Endothelial cell of umbilical vein (primary cell): ENCODE measurements around the gene TSHZ3. TPM values are rescaled to one million over a fixed set of nuclear protein-coding genes. Genes with fewer than 3 reads are reported as not detected.

ENCODE experiments used
- BruUV-seq: library from RNA; stranded (reverse); fragments of 400-500 nt; replicated peaks from 2 replicates; lab custom pipeline; 2021; lab: Mats Ljungman, UMichigan
- CTCF ChIA-PET: fragments of 300-600, 350-600 bp; sonication (Branson Sonifier 250); formaldehyde crosslinking; loops from one replicate; lab custom pipeline; 2021; ENCODE audit warnings: antibody characterized with exemption, inconsistent platforms; lab: Charles Lee
- POLR2A ChIA-PET: fragments of 300-600, 350-600 bp; sonication (Branson Sonifier 250); formaldehyde crosslinking; loops from one replicate; lab custom pipeline; 2021; ENCODE audit warnings: antibody characterized with exemption, inconsistent platforms; lab: Charles Lee
- DNase-seq: peaks from one replicate; pipeline ENCODE4 v3.0.0-alpha.2; 2011; ENCODE audit warnings: low read depth, low spot score
- FAIRE-seq: peaks from 2 replicates; lab custom pipeline; 2011; peaks lifted over from hg19 to GRCh38; lab: Jason Lieb, UNC
- H2AFZ ChIP-seq: 2 replicates; pipeline ENCODE4 v1.6.0; 2012; ENCODE audit warnings: low read depth, low read length, control low read depth, inconsistent platforms
- H3K27ac ChIP-seq: 2 replicates; pipeline ENCODE4 v1.5.1; 2011; ENCODE audit warnings: low read depth, mild to moderate bottlenecking, control low read depth, low read length, moderate library complexity; ENCODE audit not compliant: insufficient read depth
- H3K27me3 ChIP-seq, 2 experiments: 2 replicates each; pipeline versions ENCODE4 v1.6.0 to v1.6.1; 2011; ENCODE audit warnings: low read length in 2 of 2, mixed read lengths in 1 of 2; ENCODE audit not compliant: control insufficient read depth in 2 of 2, insufficient read depth in 2 of 2
- H3K36me3 ChIP-seq, 2 experiments: 2 replicates in 1 of 2; 3 replicates in 1 of 2; pipeline ENCODE4 v1.5.1; 2011; ENCODE audit warnings: low read length in 2 of 2, mild to moderate bottlenecking in 1 of 2, moderate library complexity in 1 of 2; ENCODE audit not compliant: control insufficient read depth in 2 of 2, insufficient read depth in 2 of 2; ENCODE audit errors: extremely low read depth in 1 of 2
- H3K4me1 ChIP-seq: 3 replicates; pipeline ENCODE4 v1.5.1; 2011; ENCODE audit warnings: mild to moderate bottlenecking, low read length; ENCODE audit not compliant: control insufficient read depth, insufficient read depth; ENCODE audit errors: extremely low read depth
- H3K4me2 ChIP-seq: 2 replicates; pipeline ENCODE4 v1.6.1; 2011; ENCODE audit warnings: low read length, control low read depth, mixed read lengths; ENCODE audit not compliant: insufficient read depth
- H3K4me3 ChIP-seq, 3 experiments: fragments of 200-600 bp in 1 of 3; sonication (generic), shearing (Covaris generic) in 1 of 3; replicated peaks in 1 of 3; 2 replicates each; pipeline ENCODE4 v1.5.1; 2011 to 2016; ENCODE audit warnings: control low read depth in 3 of 3, low read length in 3 of 3, mild to moderate bottlenecking in 2 of 3, inconsistent platforms in 1 of 3, low read depth in 1 of 3, moderate library complexity in 1 of 3; ENCODE audit not compliant: insufficient read depth in 1 of 3
- H3K79me2 ChIP-seq: 2 replicates; pipeline ENCODE4 v1.6.0; 2012; ENCODE audit warnings: low read length, inconsistent platforms; ENCODE audit not compliant: control insufficient read depth, insufficient read depth
- H3K9ac ChIP-seq: replicated peaks from 2 replicates; pipeline ENCODE3; 2011; ENCODE audit warnings: low read length, control low read depth; ENCODE audit not compliant: insufficient read depth; ENCODE audit errors: extremely low read depth
- H3K9me1 ChIP-seq: replicated peaks from 3 replicates; pipeline ENCODE4 v1.6.0; 2011; ENCODE audit warnings: mild to moderate bottlenecking, low read length; ENCODE audit not compliant: control insufficient read depth, insufficient read depth; ENCODE audit errors: extremely low read depth
- H3K9me3 ChIP-seq: replicated peaks from 2 replicates; pipeline ENCODE4 v1.5.1; 2012; ENCODE audit warnings: low read length, inconsistent platforms; ENCODE audit not compliant: control insufficient read depth, insufficient read depth
- H4K20me1 ChIP-seq: replicated peaks from 2 replicates; pipeline ENCODE3; 2011; ENCODE audit warnings: mild to moderate bottlenecking, low read length; ENCODE audit not compliant: control insufficient read depth, insufficient read depth; ENCODE audit errors: extremely low read depth
- EZH2 ChIP-seq: IDR thresholded peaks from 2 replicates; pipeline ENCODE4 v1.6.1; 2012; ENCODE audit warnings: borderline replicate concordance, low read depth, mild to moderate bottlenecking, moderate library complexity, low read length, inconsistent platforms; ENCODE audit not compliant: severe bottlenecking
- FOS ChIP-seq: IDR thresholded peaks from 2 replicates; pipeline ENCODE4 v1.6.1; 2011; ENCODE audit warnings: mild to moderate bottlenecking, low read length, moderate library complexity, borderline replicate concordance; ENCODE audit not compliant: insufficient read depth
- GATA2 ChIP-seq: IDR thresholded peaks from 2 replicates; pipeline ENCODE4 v1.7.0; 2011; ENCODE audit warnings: low read depth, mild to moderate bottlenecking, moderate library complexity, mixed read lengths, low read length; ENCODE audit not compliant: insufficient read length, insufficient read depth
- JUN ChIP-seq: IDR thresholded peaks from 2 replicates; pipeline ENCODE4 v1.6.1; 2011; ENCODE audit warnings: borderline replicate concordance, low read depth; ENCODE audit not compliant: insufficient read length, insufficient read depth
- MAX ChIP-seq: IDR thresholded peaks from 2 replicates; pipeline ENCODE4 v1.6.1; 2011; ENCODE audit not compliant: insufficient read depth, insufficient read length
- MYC ChIP-seq: IDR thresholded peaks from one replicate; pipeline ENCODE4 v1.6.1; 2011; ENCODE audit warnings: mild to moderate bottlenecking, low read depth, low read length
- POLR2A ChIP-seq: IDR thresholded peaks from 2 replicates; pipeline ENCODE4 v1.6.1; 2012; ENCODE audit warnings: low read depth, mild to moderate bottlenecking, control low read depth, low read length
- POLR2AphosphoS5 ChIP-seq: IDR thresholded peaks from 2 replicates; pipeline ENCODE4 v1.6.1; 2012; ENCODE audit warnings: low read depth, mild to moderate bottlenecking, control low read depth, low read length, moderate library complexity; ENCODE audit not compliant: insufficient read depth
- dilution Hi-C: fragments of 300-500 bp; cut with MboI; formaldehyde crosslinking; loops from one replicate; pipeline ENCODE4 v1.15.0; 2019; ENCODE audit warnings: low sequenced_read_pairs; ENCODE audit not compliant: extremely low pct_ligation_motif_present
- intact Hi-C: fragments of 100-400 bp; cut with micrococcal nuclease; formaldehyde crosslinking; loops from one replicate; pipeline ENCODE4 v1.10.0; 2022
- polyA plus RNA-seq, 4 experiments: library from polyadenylated mRNA; depleted of rRNA in 3 of 4; stranded (reverse) in 3 of 4; unstranded in 1 of 4; fragments of >200 nt; gene quantifications; 2 replicates each; pipeline versions ENCODE4 v1.2.1 to v1.2.3, GENCODE V29; 2011 to 2012; ENCODE audit warnings: missing spikeins in 1 of 4
- total RNA-seq: library from RNA; stranded (reverse); gene quantifications from 2 replicates; pipeline ENCODE4 v1.2.3, GENCODE V29; 2021
- TF ChIP-seq, protein P1 (sequence below), 2 donors: IDR thresholded peaks; 1 replicate in 1 of 2; 2 replicates in 1 of 2; pipeline ENCODE4 v1.5.1; 2011; ENCODE audit warnings: low read length in 2 of 2, mild to moderate bottlenecking in 2 of 2, moderate library complexity in 2 of 2, control low read depth in 1 of 2, inconsistent platforms in 1 of 2, low read depth in 1 of 2; ENCODE audit not compliant: insufficient read depth in 1 of 2; ENCODE audit errors: extremely low read depth in 1 of 2

The TSHZ3 gene
- total and polyA plus RNA-seq, 2 donors (not counting 3 experiments of a cell fraction or from before 2014, with no cell fraction given): 1.2 to 6.2 TPM

GRCh38 chr19:31335716-31336115 lies 13.5 kb downstream of the TSHZ3 start:
- peaks cover 3% of the 10 kb centered on the region for H3K4me1 ChIP-seq
- BruUV-seq: no TSS peak
- DNase-seq (no peak), FAIRE-seq (no peak)
- CTCF ChIA-PET: no interaction called here
- no peaks in the 10 kb centered on the region for H3K36me3 ChIP-seq
- dilution Hi-C loops (no loop called here), intact Hi-C loops (no loop called here)
- H3K4me2 ChIP-seq: no peak overlapping the region
- no peak overlapping the region for H3K27ac ChIP-seq
- no peak overlapping the region for H2AFZ ChIP-seq
- no peaks in the 10 kb centered on the region for H3K9me1 ChIP-seq
- H3K79me2 ChIP-seq: no peaks in the 10 kb centered on the region
- POLR2A ChIA-PET: no interaction called here
- peaks cover 0 to 2% of the 10 kb centered on the region in 2 experiments for H3K27me3 ChIP-seq
- H3K4me3 ChIP-seq: no peak overlapping the region
- no peaks in the 10 kb centered on the region for H4K20me1 ChIP-seq
- H3K9me3 ChIP-seq: no peaks in the 10 kb centered on the region
- TF ChIP-seq MYC: no peak
- TF ChIP-seq FOS: no peak
- TF ChIP-seq, protein P1, sequence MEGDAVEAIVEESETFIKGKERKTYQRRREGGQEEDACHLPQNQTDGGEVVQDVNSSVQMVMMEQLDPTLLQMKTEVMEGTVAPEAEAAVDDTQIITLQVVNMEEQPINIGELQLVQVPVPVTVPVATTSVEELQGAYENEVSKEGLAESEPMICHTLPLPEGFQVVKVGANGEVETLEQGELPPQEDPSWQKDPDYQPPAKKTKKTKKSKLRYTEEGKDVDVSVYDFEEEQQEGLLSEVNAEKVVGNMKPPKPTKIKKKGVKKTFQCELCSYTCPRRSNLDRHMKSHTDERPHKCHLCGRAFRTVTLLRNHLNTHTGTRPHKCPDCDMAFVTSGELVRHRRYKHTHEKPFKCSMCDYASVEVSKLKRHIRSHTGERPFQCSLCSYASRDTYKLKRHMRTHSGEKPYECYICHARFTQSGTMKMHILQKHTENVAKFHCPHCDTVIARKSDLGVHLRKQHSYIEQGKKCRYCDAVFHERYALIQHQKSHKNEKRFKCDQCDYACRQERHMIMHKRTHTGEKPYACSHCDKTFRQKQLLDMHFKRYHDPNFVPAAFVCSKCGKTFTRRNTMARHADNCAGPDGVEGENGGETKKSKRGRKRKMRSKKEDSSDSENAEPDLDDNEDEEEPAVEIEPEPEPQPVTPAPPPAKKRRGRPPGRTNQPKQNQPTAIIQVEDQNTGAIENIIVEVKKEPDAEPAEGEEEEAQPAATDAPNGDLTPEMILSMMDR (IDR thresholded peaks at IDR 0.05; ENCODE audit: extremely low read depth in 1 of 2, insufficient read depth in 1 of 2, low read depth in 1 of 2, low read length in 2 of 2): no peak
- TF ChIP-seq GATA2: no peak
- no peak for TF ChIP-seq POLR2AphosphoS5
- no peak for TF ChIP-seq EZH2
- no peak for TF ChIP-seq MAX
- TF ChIP-seq JUN: no peak
- no peak for TF ChIP-seq POLR2A
- H3K9ac ChIP-seq: no peak overlapping the region
